Thyroid gland (tissue), 4 donors: Measurements from ENCODE around the gene FADS1. TPM values are rescaled to one million over a fixed set of nuclear protein-coding genes. Genes with fewer than 3 reads are reported as not detected.

Experiments
- DNase-seq, 2 donors: peaks; one replicate each; pipeline ENCODE4 v3.0.0-alpha.2; 2019
- H3K27ac ChIP-seq, 3 donors: fragments of 200-600 bp; sonication (generic); 1 replicate in 2 of 3; 2 replicates in 1 of 3; pipeline ENCODE4 v1.5.1; 2016 to 2019; ENCODE audit warnings: mild to moderate bottlenecking in 1 of 3, moderate library complexity in 1 of 3
- H3K27me3 ChIP-seq: fragments of 200-600 bp; sonication (generic); one replicate; pipeline ENCODE4 v1.5.1; 2019
- H3K36me3 ChIP-seq, 2 donors: fragments of 200-600 bp; sonication (generic); one replicate each; pipeline ENCODE4 v1.5.1; 2016 to 2019
- H3K4me1 ChIP-seq, 2 donors: fragments of 200-600 bp; sonication (generic); one replicate each; pipeline ENCODE4 v1.5.1; 2017 to 2019
- H3K4me3 ChIP-seq, 3 donors: fragments of 200-600 bp; sonication (generic); replicated peaks in 1 of 3; 1 replicate in 2 of 3; 2 replicates in 1 of 3; pipeline ENCODE4 v1.5.1; 2016; ENCODE audit warnings: mild to moderate bottlenecking in 1 of 3
- H3K9me3 ChIP-seq: fragments of 200-600 bp; sonication (generic); one replicate; pipeline ENCODE4 v1.5.1; 2017
- CTCF ChIP-seq, 6 experiments: fragments of 200-600 bp in 3 of 6; fragments of 450-650 bp in 3 of 6; sonication (generic) in 3 of 6; IDR thresholded peaks; one replicate each; pipeline ENCODE4 v1.5.1; 2016 to 2019; ENCODE audit warnings: antibody characterized with exemption in 6 of 6, mild to moderate bottlenecking in 2 of 6, inconsistent platforms in 1 of 6, moderate library complexity in 1 of 6
- POLR2A ChIP-seq, 2 donors: fragments of 450-650 bp; IDR thresholded peaks; one replicate each; pipeline ENCODE4 v1.6.1; 2017; ENCODE audit warnings: antibody characterized with exemption in 2 of 2, mild to moderate bottlenecking in 2 of 2, moderate library complexity in 1 of 2
- WGBS, 2 donors: methylation state at CpG; one replicate each; pipeline ENCODE4 v1.1.5; 2017; 5-methylcytosine and 5-hydroxymethylcytosine counted together
- intact Hi-C: fragments of 100-400 bp; cut with DNase I; formaldehyde crosslinking; loops from one replicate; pipeline ENCODE4 v1.15.1; 2023
- total RNA-seq, 4 donors: library from RNA; depleted of rRNA; stranded (reverse); fragments of >200 nt; gene quantifications; one replicate each; pipeline ENCODE4 v1.2.3, GENCODE V29; 2016

Gene FADS1
- total RNA-seq, 4 donors from 2014 or later: 6.8 to 17.3 (median 13.9) TPM

- 83 to 85% methylated on average over 23 to 24 of the region's 24 CpGs for WGBS, 2 donors
- Histone ChIP-seq H3K4me3 (no peak overlapping the region), H3K36me3 (no peaks in the 10 kb centered on the region), H3K27ac (no peak overlapping the region), H3K9me3 (no peaks in the 10 kb centered on the region), H3K27me3 (no peaks in the 10 kb centered on the region), H3K4me1 (no peaks in the 10 kb centered on the region)
- TF ChIP-seq POLR2A (IDR thresholded peaks at IDR 0.05) (no peak), CTCF (IDR thresholded peaks at IDR 0.05) (no peak)
- intact Hi-C loops: no loop called here
- DNase-seq: no peak
Measured at GRCh38 chr11:61851113-61851899, 34.5 kb upstream of the FADS1 start.

GRCh38 chr11:61850687-61851086, 33.9 kb upstream of the FADS1 start:
- 79 to 86% methylated on average over 7 of the region's 7 CpGs for WGBS, 2 donors

GRCh38 chr11:61848631-61849030, 31.8 kb upstream of the FADS1 start:
- Histone ChIP-seq H3K27ac (no peak overlapping the region), H3K4me1 (no peaks in the 10 kb centered on the region), H3K27me3 (no peaks in the 10 kb centered on the region), H3K36me3 (no peaks in the 10 kb centered on the region), H3K4me3 (no peak overlapping the region), H3K9me3 (no peaks in the 10 kb centered on the region)
- WGBS, 2 donors: 94 to 96% methylated on average over 9 of the region's 9 CpGs
- DNase-seq: no peak
- TF ChIP-seq CTCF (IDR thresholded peaks at IDR 0.05) (no peak), POLR2A (IDR thresholded peaks at IDR 0.05) (no peak)
- intact Hi-C loops: no loop called here

More at GRCh38 chr11:61850687-61851086, 33.9 kb upstream of the FADS1 start:
- no peak for DNase-seq
- H3K27me3 ChIP-seq: no peaks in the 10 kb centered on the region
- no peaks in the 10 kb centered on the region for H3K9me3 ChIP-seq
- no peak overlapping the region for H3K4me3 ChIP-seq
- intact Hi-C loops: no loop called here
- no peak for TF ChIP-seq CTCF (IDR thresholded peaks at IDR 0.05)
- TF ChIP-seq POLR2A (IDR thresholded peaks at IDR 0.05): no peak
- no peaks in the 10 kb centered on the region for H3K4me1 ChIP-seq
- H3K27ac ChIP-seq: no peak overlapping the region
- H3K36me3 ChIP-seq: no peaks in the 10 kb centered on the region

- no peaks in the 10 kb centered on the region for H3K4me1 ChIP-seq
- no peaks in the 10 kb centered on the region for H3K9me3 ChIP-seq
- no peak overlapping the region for H3K4me3 ChIP-seq
- DNase-seq: no peak
- intact Hi-C loops: no loop called here
- H3K27me3 ChIP-seq: no peaks in the 10 kb centered on the region
- H3K27ac ChIP-seq: no peak overlapping the region
- 86 to 94% methylated on average over 16 to 17 of the region's 18 CpGs for whole genome bisulfite sequencing, 2 donors
- no peak for TF ChIP-seq CTCF (IDR thresholded peaks at IDR 0.05)
- no peak for TF ChIP-seq POLR2A (IDR thresholded peaks at IDR 0.05)
- H3K36me3 ChIP-seq: no peaks in the 10 kb centered on the region
Measured at GRCh38 chr11:61847914-61848581, 31.2 kb upstream of the FADS1 start.
